GM12878 (cell line): Measurements from ENCODE around the gene MAPRE2. TPM values are rescaled to one million over a fixed set of nuclear protein-coding genes. Genes with fewer than 3 reads are reported as not detected.

Source experiments
- ATAC-seq: fragments of 200-7000 bp; cut with Tn5 transposase; 3 replicates; pipeline ENCODE4 v1.9.1; 2020; ENCODE audit warnings: mild to moderate bottlenecking, moderate library complexity
- BruUV-seq: library from RNA; stranded (reverse); fragments of 400-500 nt; replicated peaks from 2 replicates; lab custom pipeline; 2021; lab: Mats Ljungman, UMichigan
- CTCF ChIA-PET: fragments of 300-600 bp; sonication (Branson Sonifier 250); formaldehyde crosslinking; extraction: SDS; loops from one replicate; lab custom pipeline; 2021; ENCODE audit warnings: inconsistent platforms; lab: Yijun Ruan, JAX
- POLR2A ChIA-PET: fragments of 350-600 bp; formaldehyde crosslinking; extraction: SDS; loops from one replicate; lab custom pipeline; 2021; ENCODE audit warnings: inconsistent platforms; lab: Charles Lee
- RAD21 ChIA-PET: fragments of 300-600 bp; sonication (Branson Sonifier 250); formaldehyde crosslinking; loops from one replicate; lab custom pipeline; 2023; ENCODE audit warnings: antibody characterized with exemption; ENCODE audit not compliant: unreplicated experiment; lab: Charles Lee
- SMC1A ChIA-PET: fragments of 300-600 bp; sonication (Branson Sonifier 250); formaldehyde crosslinking; loops from one replicate; lab custom pipeline; 2023; ENCODE audit not compliant: unreplicated experiment, uncharacterized antibody; lab: Charles Lee
- DNase-seq: peaks from one replicate; pipeline ENCODE4 v3.0.0-alpha.2; 2011; ENCODE audit warnings: low read depth, low spot score
- FAIRE-seq: peaks from 3 replicates; lab custom pipeline; 2011; peaks lifted over from hg19 to GRCh38; lab: Jason Lieb, UNC
- H2AFZ ChIP-seq: 2 replicates; pipeline ENCODE4 v1.6.0; 2011; ENCODE audit warnings: low read depth, low read length, control low read depth; ENCODE audit not compliant: control insufficient read depth
- H3K27ac ChIP-seq: 2 replicates; pipeline ENCODE4 v1.5.1; 2011; ENCODE audit warnings: control low read depth; ENCODE audit not compliant: control insufficient read depth, insufficient read depth
- H3K27me3 ChIP-seq, 2 experiments: replicated peaks in 1 of 2; 2 replicates each; pipeline versions ENCODE4 v1.6.0 to v1.6.1; 2011; ENCODE audit warnings: low read length in 1 of 2; ENCODE audit not compliant: control insufficient read depth in 2 of 2, insufficient read depth in 2 of 2
- H3K36me3 ChIP-seq, 2 experiments: 2 replicates each; pipeline ENCODE4 v1.5.1; 2011; ENCODE audit warnings: low read length in 1 of 2; ENCODE audit not compliant: control insufficient read depth in 2 of 2, insufficient read depth in 2 of 2
- H3K4me1 ChIP-seq: 2 replicates; pipeline ENCODE4 v1.6.1; 2011; ENCODE audit warnings: mild to moderate bottlenecking, low read length, moderate library complexity, mixed read lengths; ENCODE audit not compliant: control insufficient read depth, insufficient read depth
- H3K4me2 ChIP-seq: 2 replicates; pipeline ENCODE4 v1.6.0; 2011; ENCODE audit warnings: control low read depth; ENCODE audit not compliant: control insufficient read depth, insufficient read depth
- H3K4me3 ChIP-seq: fragments of 200-600 bp; sonication (generic); 2 replicates; pipeline ENCODE4 v1.5.1; 2016
- H3K79me2 ChIP-seq: 2 replicates; pipeline ENCODE4 v1.6.0; 2011; ENCODE audit warnings: low read length; ENCODE audit not compliant: control insufficient read depth, insufficient read depth
- H3K9ac ChIP-seq: 2 replicates; pipeline ENCODE4 v1.8.0; 2011; ENCODE audit warnings: low read length, control low read depth, mixed read lengths; ENCODE audit not compliant: control insufficient read depth, insufficient read depth
- H3K9me3 ChIP-seq: replicated peaks from 3 replicates; pipeline ENCODE4 v1.5.1; 2011; ENCODE audit warnings: mild to moderate bottlenecking, low read length; ENCODE audit not compliant: control insufficient read depth, insufficient read depth
- H4K20me1 ChIP-seq: 2 replicates; pipeline ENCODE4 v1.6.0; 2011; ENCODE audit not compliant: control insufficient read depth, insufficient read depth
- BHLHE40 ChIP-seq, 2 experiments: fragments of 450-650 bp in 1 of 2; IDR thresholded peaks; 2 replicates each; pipeline ENCODE4 v1.6.1; 2011 to 2017; ENCODE audit warnings: low read depth in 2 of 2, borderline replicate concordance in 1 of 2, improper control_type of control experiment in 1 of 2, low read length in 1 of 2, mild to moderate bottlenecking in 1 of 2
- CBFB ChIP-seq: IDR thresholded peaks from 2 replicates; pipeline ENCODE4 v1.6.1; 2016; ENCODE audit warnings: antibody characterized with exemption, low read depth
- CREB1 ChIP-seq: IDR thresholded peaks from 2 replicates; pipeline ENCODE4 v1.6.1; 2012; ENCODE audit warnings: low read depth, mild to moderate bottlenecking, inconsistent platforms
- EGR1 ChIP-seq, 2 experiments: IDR thresholded peaks; 1 replicate in 1 of 2; 2 replicates in 1 of 2; pipeline ENCODE4 v1.6.1; 2011 to 2012; ENCODE audit warnings: low read depth in 2 of 2, low read length in 2 of 2, borderline replicate concordance in 1 of 2, mild to moderate bottlenecking in 1 of 2, moderate library complexity in 1 of 2
- FOXK2 ChIP-seq: fragments of 450-650 bp; IDR thresholded peaks from 2 replicates; pipeline ENCODE4 v1.6.1; 2017; ENCODE audit warnings: mild to moderate bottlenecking, moderate library complexity
- GATAD2B ChIP-seq: fragments of 450-650 bp; conservative IDR thresholded peaks from 2 replicates; pipeline ENCODE4 v1.6.1; 2017; ENCODE audit warnings: low read depth, mild to moderate bottlenecking, moderate library complexity
- KLF5 ChIP-seq: fragments of 450-650 bp; IDR thresholded peaks from 2 replicates; pipeline ENCODE4 v1.6.1; 2014; ENCODE audit warnings: mild to moderate bottlenecking; ENCODE audit not compliant: partially characterized antibody
- NFYA ChIP-seq: IDR thresholded peaks from 2 replicates; pipeline ENCODE4 v1.6.1; 2011; ENCODE audit warnings: low read depth, mild to moderate bottlenecking, low read length, improper control_type of control experiment, borderline replicate concordance
- NRF1 ChIP-seq: conservative IDR thresholded peaks from 2 replicates; pipeline ENCODE4 v1.6.1; 2011; ENCODE audit warnings: mild to moderate bottlenecking, low read depth, low read length, improper control_type of control experiment
- PAX5 ChIP-seq: IDR thresholded peaks from 2 replicates; pipeline ENCODE4 v1.6.1; 2011; ENCODE audit warnings: low read depth, low read length, borderline replicate concordance
- RBBP5 ChIP-seq: fragments of 200-600 bp; sonication (generic); conservative IDR thresholded peaks from 2 replicates; pipeline ENCODE4 v1.6.1; 2016
- RELA ChIP-seq: fragments of 450-650 bp; IDR thresholded peaks from 2 replicates; pipeline ENCODE4 v1.8.0; 2014; ENCODE audit warnings: borderline replicate concordance; ENCODE audit not compliant: partially characterized antibody
- SMC3 ChIP-seq: IDR thresholded peaks from 2 replicates; pipeline ENCODE4 v1.6.1; 2011; ENCODE audit warnings: low read length, improper control_type of control experiment, borderline replicate concordance
- ZBED1 ChIP-seq: IDR thresholded peaks from 2 replicates; pipeline ENCODE4 v1.6.1; 2016; ENCODE audit warnings: borderline replicate concordance
- ZNF384 ChIP-seq: IDR thresholded peaks from 2 replicates; pipeline ENCODE4 v1.6.1; 2012; ENCODE audit warnings: low read depth, mild to moderate bottlenecking, low read length, improper control_type of control experiment, borderline replicate concordance
- WGBS: methylation state at CpG from one replicate; pipeline ENCODE4 v1.1.6; 2016; ENCODE audit warnings: low lambda C conversion rate; ENCODE audit not compliant: insufficient replicate concordance, insufficient coverage; ENCODE audit errors: missing lambda C conversion rate; 5-methylcytosine and 5-hydroxymethylcytosine counted together
- in situ Hi-C: fragments of 300-500 bp; cut with MboI; formaldehyde crosslinking; loops from 9 replicates; pipeline ENCODE4 v1.14.3; 2018; ENCODE audit warnings: mixed read lengths
- intact Hi-C: fragments of 100-400 bp; cut with micrococcal nuclease; formaldehyde crosslinking; loops from one replicate; pipeline ENCODE4 v1.14.2; 2022; ENCODE audit not compliant: unreplicated experiment
- polyA plus RNA-seq, 11 experiments: library from polyadenylated mRNA; depleted of rRNA in 4 of 11; unstranded in 6 of 11; stranded (reverse) in 5 of 11; fragments of >200 nt; fragmentation: Nextera tagmentation in 4 of 11; fragmentation: Illumina TruSeq in 1 of 11; extraction: Ambion mirVana in 4 of 11; extraction: Trizol in 1 of 11; gene quantifications; 1 replicate in 1 of 11; 2 replicates in 10 of 11; pipeline versions ENCODE4 v1.2.1 to v1.2.3, GENCODE V29; 2011 to 2016; ENCODE audit warnings: inconsistent platforms in 2 of 11, missing spikeins in 2 of 11, low read depth in 1 of 11
- total RNA-seq, 4 experiments: library from RNA; depleted of rRNA in 3 of 4; stranded (reverse); fragments of >200 nt in 3 of 4; fragmentation: Illumina TruSeq in 1 of 4; extraction: Trizol in 1 of 4; gene quantifications; 2 replicates each; pipeline versions ENCODE4 v1.2.1 to v1.2.3, GENCODE V29; 2013 to 2021
- TF ChIP-seq, protein P1 (sequence below): fragments of 450-650 bp; IDR thresholded peaks from 2 replicates; pipeline ENCODE4 v1.6.1; 2017; ENCODE audit warnings: mild to moderate bottlenecking, low read depth, inconsistent platforms; ENCODE audit not compliant: poor library complexity, severe bottlenecking
- TF ChIP-seq, protein P2 (sequence below): IDR thresholded peaks from 2 replicates; pipeline ENCODE4 v1.6.1; 2012; ENCODE audit warnings: low read depth, low read length, improper control_type of control experiment
- TF ChIP-seq, protein P3 (sequence below): fragments of 450-650 bp; IDR thresholded peaks from 2 replicates; pipeline ENCODE4 v1.6.1; 2016; ENCODE audit warnings: mild to moderate bottlenecking

MAPRE2 gene
- total and polyA plus RNA-seq, 10 of the 15 experiments (the other 5 are each of a cell fraction or from before 2014, with no cell fraction given): 11.0 to 50.6 (median 24.0) TPM

GRCh38 chr18:35002120-35002519 lies 39.1 kb upstream of the MAPRE2 start:
- H3K9me3 ChIP-seq: no peaks in the 10 kb centered on the region
- H4K20me1 ChIP-seq: no peaks in the 10 kb centered on the region
- no peaks in the 10 kb centered on the region for H3K27me3 ChIP-seq
- POLR2A ChIA-PET: no interaction called here
- ATAC-seq: no peak
- RAD21 ChIA-PET: no interaction called here
- H3K27ac ChIP-seq: no peak overlapping the region
- no peaks in the 10 kb centered on the region for H3K79me2 ChIP-seq
- H3K4me1 ChIP-seq: no peaks in the 10 kb centered on the region
- no peak for FAIRE-seq
- CTCF ChIA-PET: no interaction called here
- H3K4me2 ChIP-seq: no peak overlapping the region
- no peak overlapping the region for H2AFZ ChIP-seq
- no peak overlapping the region for H3K9ac ChIP-seq
- H3K4me3 ChIP-seq: no peak overlapping the region
- intact Hi-C loops (no loop called here), in situ Hi-C loops (loop anchor here (10.0 kb wide), 1 partner anchor 143 kb away; no protein-coding TSS in a partner anchor)
- H3K36me3 ChIP-seq: no peaks in the 10 kb centered on the region
- SMC1A ChIA-PET: interaction anchor here (0.6 kb wide), 1 partner anchor 89 kb away, joined by 3 read pairs; no protein-coding TSS in a partner anchor
- no TSS peak for BruUV-seq
- WGBS: 0% methylated on average over 2 of the region's 2 CpGs
- DNase-seq: no peak
- TF ChIP-seq GATAD2B: no peak
- TF ChIP-seq RBBP5: no peak
- TF ChIP-seq CREB1: no peak
- TF ChIP-seq PAX5: no peak
- no peak for TF ChIP-seq NRF1
- no peak for TF ChIP-seq EGR1 (IDR thresholded peaks at IDR 0.05; ENCODE audit: borderline replicate concordance in 1 of 2, low read depth in 2 of 2, low read length in 2 of 2)
- no peak for TF ChIP-seq KLF5
- TF ChIP-seq, protein P1, sequence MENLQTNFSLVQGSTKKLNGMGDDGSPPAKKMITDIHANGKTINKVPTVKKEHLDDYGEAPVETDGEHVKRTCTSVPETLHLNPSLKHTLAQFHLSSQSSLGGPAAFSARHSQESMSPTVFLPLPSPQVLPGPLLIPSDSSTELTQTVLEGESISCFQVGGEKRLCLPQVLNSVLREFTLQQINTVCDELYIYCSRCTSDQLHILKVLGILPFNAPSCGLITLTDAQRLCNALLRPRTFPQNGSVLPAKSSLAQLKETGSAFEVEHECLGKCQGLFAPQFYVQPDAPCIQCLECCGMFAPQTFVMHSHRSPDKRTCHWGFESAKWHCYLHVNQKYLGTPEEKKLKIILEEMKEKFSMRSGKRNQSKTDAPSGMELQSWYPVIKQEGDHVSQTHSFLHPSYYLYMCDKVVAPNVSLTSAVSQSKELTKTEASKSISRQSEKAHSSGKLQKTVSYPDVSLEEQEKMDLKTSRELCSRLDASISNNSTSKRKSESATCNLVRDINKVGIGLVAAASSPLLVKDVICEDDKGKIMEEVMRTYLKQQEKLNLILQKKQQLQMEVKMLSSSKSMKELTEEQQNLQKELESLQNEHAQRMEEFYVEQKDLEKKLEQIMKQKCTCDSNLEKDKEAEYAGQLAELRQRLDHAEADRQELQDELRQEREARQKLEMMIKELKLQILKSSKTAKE: no peak
- TF ChIP-seq ZNF384: no peak
- TF ChIP-seq CBFB: no peak
- TF ChIP-seq, protein P2, sequence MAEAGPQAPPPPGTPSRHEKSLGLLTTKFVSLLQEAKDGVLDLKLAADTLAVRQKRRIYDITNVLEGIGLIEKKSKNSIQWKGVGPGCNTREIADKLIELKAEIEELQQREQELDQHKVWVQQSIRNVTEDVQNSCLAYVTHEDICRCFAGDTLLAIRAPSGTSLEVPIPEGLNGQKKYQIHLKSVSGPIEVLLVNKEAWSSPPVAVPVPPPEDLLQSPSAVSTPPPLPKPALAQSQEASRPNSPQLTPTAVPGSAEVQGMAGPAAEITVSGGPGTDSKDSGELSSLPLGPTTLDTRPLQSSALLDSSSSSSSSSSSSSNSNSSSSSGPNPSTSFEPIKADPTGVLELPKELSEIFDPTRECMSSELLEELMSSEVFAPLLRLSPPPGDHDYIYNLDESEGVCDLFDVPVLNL: no peak
- TF ChIP-seq ZBED1: no peak
- no peak for TF ChIP-seq NFYA
- TF ChIP-seq, protein P3, sequence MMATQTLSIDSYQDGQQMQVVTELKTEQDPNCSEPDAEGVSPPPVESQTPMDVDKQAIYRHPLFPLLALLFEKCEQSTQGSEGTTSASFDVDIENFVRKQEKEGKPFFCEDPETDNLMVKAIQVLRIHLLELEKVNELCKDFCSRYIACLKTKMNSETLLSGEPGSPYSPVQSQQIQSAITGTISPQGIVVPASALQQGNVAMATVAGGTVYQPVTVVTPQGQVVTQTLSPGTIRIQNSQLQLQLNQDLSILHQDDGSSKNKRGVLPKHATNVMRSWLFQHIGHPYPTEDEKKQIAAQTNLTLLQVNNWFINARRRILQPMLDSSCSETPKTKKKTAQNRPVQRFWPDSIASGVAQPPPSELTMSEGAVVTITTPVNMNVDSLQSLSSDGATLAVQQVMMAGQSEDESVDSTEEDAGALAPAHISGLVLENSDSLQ: no peak
- TF ChIP-seq RELA: no peak
- no peak for TF ChIP-seq BHLHE40 (IDR thresholded peaks at IDR 0.05; ENCODE audit: borderline replicate concordance in 1 of 2, low read depth in 2 of 2, low read length in 1 of 2)
- no peak for TF ChIP-seq FOXK2
- no peak for TF ChIP-seq SMC3
